Muscle of leg (tissue), 11 donors: ENCODE measurements around the gene DUS2. TPM values are rescaled to one million over a fixed set of nuclear protein-coding genes. Genes with fewer than 3 reads are reported as not detected.
"Not testable (repeated sequence)": the region's sequence is repeated elsewhere in the genome, so short reads cannot be mapped to it uniquely, and the experiment has no call there.

ENCODE experiments used
- DNase-seq: peaks from one replicate; pipeline ENCODE4 v3.0.0; 2013
- H3K27ac ChIP-seq: one replicate; pipeline ENCODE4 v1.5.1; 2013; ENCODE audit warnings: mild to moderate bottlenecking, low read length, control low read depth
- H3K27me3 ChIP-seq: one replicate; pipeline ENCODE4 v1.6.1; 2013; ENCODE audit warnings: low read length; ENCODE audit not compliant: control insufficient read depth, insufficient read depth
- H3K36me3 ChIP-seq: one replicate; pipeline ENCODE4 v1.6.1; 2013; ENCODE audit warnings: low read length; ENCODE audit not compliant: control insufficient read depth, insufficient read depth
- H3K4me1 ChIP-seq: one replicate; pipeline ENCODE4 v1.6.1; 2013; ENCODE audit warnings: low read length; ENCODE audit not compliant: control insufficient read depth, insufficient read depth
- H3K4me3 ChIP-seq: one replicate; pipeline ENCODE4 v1.5.1; 2013; ENCODE audit warnings: low read length, control low read depth
- H3K9me3 ChIP-seq: replicated peaks from 2 replicates; pipeline ENCODE4 v1.6.1; 2013; ENCODE audit warnings: low read depth, low read length; ENCODE audit not compliant: control insufficient read depth
- WGBS: methylation state at CpG from one replicate; pipeline ENCODE4 v1.1.5; 2013; ENCODE audit warnings: missing lambda C conversion rate; ENCODE audit not compliant: insufficient coverage; 5-methylcytosine and 5-hydroxymethylcytosine counted together
- polyA plus RNA-seq, 8 donors: library from polyadenylated mRNA; unstranded; fragments of 120-200 nt; gene quantifications; one replicate each; pipeline versions ENCODE4 v1.2.1 to v1.2.3, GENCODE V29; 2013; ENCODE audit warnings: inconsistent platforms in 1 of 8, low replicate concordance in 1 of 8; ENCODE audit not compliant: insufficient read length in 8 of 8, insufficient read depth in 1 of 8
- total RNA-seq: library from RNA; stranded (reverse); fragments of 120-200 nt; gene quantifications from one replicate; pipeline ENCODE4 v1.2.4, GENCODE V29; 2013

DUS2 gene
- total and polyA plus RNA-seq, 9 donors = 10.1 to 13.7 (median 12.5) TPM

GRCh38 chr16:68105611-68106010 lies 82.5 kb downstream of the DUS2 start:
- Histone ChIP-seq H3K27me3 (no peaks in the 10 kb centered on the region), H3K4me3 (no peak overlapping the region), H3K4me1 (no peaks in the 10 kb centered on the region), H3K27ac (no peak overlapping the region), H3K36me3 (no peaks in the 10 kb centered on the region), H3K9me3 (peaks cover 8% of the 10 kb centered on the region)
- DNase-seq = no peak
- 100% methylated on average over 2 of the region's 3 CpGs for WGBS

- H3K36me3 ChIP-seq, H3K27ac ChIP-seq, DNase-seq, H3K4me1 ChIP-seq, H3K4me3 ChIP-seq, H3K27me3 ChIP-seq: not testable (repeated sequence)
- 100% methylated on average over 1 of the region's 9 CpGs for WGBS
- H3K9me3 ChIP-seq = peaks cover 13% of the 10 kb centered on the region
Observed at GRCh38 chr16:68107230-68107928, 84.3 kb downstream of the DUS2 start.

GRCh38 chr16:68109156-68109555 lies 86.1 kb downstream of the DUS2 start:
- H3K27me3 ChIP-seq, DNase-seq, H3K4me3 ChIP-seq, H3K27ac ChIP-seq, H3K36me3 ChIP-seq, H3K4me1 ChIP-seq: not testable (repeated sequence)
- peaks cover 13% of the 10 kb centered on the region for H3K9me3 ChIP-seq
- 94% methylated on average over 3 of the region's 5 CpGs for WGBS

GRCh38 chr16:68110611-68111010 lies 87.5 kb downstream of the DUS2 start:
- H3K27ac ChIP-seq, H3K27me3 ChIP-seq, H3K4me1 ChIP-seq, H3K36me3 ChIP-seq, H3K4me3 ChIP-seq, DNase-seq: not testable (repeated sequence)
- no CpG with 5 or more reads among the region's 2 CpGs for WGBS
- H3K9me3 ChIP-seq = peaks cover 13% of the 10 kb centered on the region

GRCh38 chr16:68111379-68111778 lies 88.3 kb downstream of the DUS2 start:
- Histone ChIP-seq H3K4me1 (no peaks in the 10 kb centered on the region), H3K4me3 (no peak overlapping the region), H3K27me3 (no peaks in the 10 kb centered on the region), H3K27ac (no peak overlapping the region), H3K36me3 (no peaks in the 10 kb centered on the region), H3K9me3 (peaks cover 13% of the 10 kb centered on the region)
- WGBS = no CpG with 5 or more reads among the region's 2 CpGs
- no peak for DNase-seq

GRCh38 chr16:68113059-68113761 lies 90.1 kb downstream of the DUS2 start:
- Histone ChIP-seq H3K27ac (no peak overlapping the region), H3K4me3 (no peak overlapping the region), H3K4me1 (no peaks in the 10 kb centered on the region), H3K36me3 (no peaks in the 10 kb centered on the region), H3K27me3 (no peaks in the 10 kb centered on the region), H3K9me3 (peaks cover 13% of the 10 kb centered on the region)
- 100% methylated on average over 1 of the region's 5 CpGs for WGBS
- no peak for DNase-seq

- Histone ChIP-seq H3K4me3 (no peak overlapping the region), H3K27me3 (no peaks in the 10 kb centered on the region), H3K4me1 (no peaks in the 10 kb centered on the region), H3K36me3 (no peaks in the 10 kb centered on the region), H3K9me3 (peaks cover 12% of the 10 kb centered on the region), H3K27ac (no peak overlapping the region)
- WGBS = 94% methylated on average over 10 of the region's 12 CpGs
- DNase-seq = no peak
Observed at GRCh38 chr16:68113765-68114240, 90.7 kb downstream of the DUS2 start.

GRCh38 chr16:68114939-68115338 lies 91.9 kb downstream of the DUS2 start:
- H3K27me3 ChIP-seq, H3K4me1 ChIP-seq, H3K4me3 ChIP-seq, H3K9me3 ChIP-seq, H3K36me3 ChIP-seq, DNase-seq, H3K27ac ChIP-seq: not testable (repeated sequence)
- WGBS = 100% methylated on average over 1 of the region's 8 CpGs

- H3K9me3 ChIP-seq = peaks cover 2% of the 10 kb centered on the region
- no peak for DNase-seq
- no peak overlapping the region for H3K27ac ChIP-seq
- no peak overlapping the region for H3K4me3 ChIP-seq
- H3K4me1 ChIP-seq = no peaks in the 10 kb centered on the region
- WGBS = no CpG with 5 or more reads among the region's 2 CpGs
- no peaks in the 10 kb centered on the region for H3K36me3 ChIP-seq
- H3K27me3 ChIP-seq = no peaks in the 10 kb centered on the region
Observed at GRCh38 chr16:68115851-68116250, 92.8 kb downstream of the DUS2 start.

- Histone ChIP-seq H3K4me3 (no peak overlapping the region), H3K27me3 (no peaks in the 10 kb centered on the region), H3K4me1 (no peaks in the 10 kb centered on the region), H3K36me3 (no peaks in the 10 kb centered on the region), H3K27ac (no peak overlapping the region), H3K9me3 (no peaks in the 10 kb centered on the region)
- DNase-seq = peak; percentile 7
- no CpG with 5 or more reads among the region's 2 CpGs for WGBS
Observed at GRCh38 chr16:68116256-68116867, 93.3 kb downstream of the DUS2 start.
